Measurements from ENCODE around the gene NHERF1. TPM values are rescaled to one million over a fixed set of nuclear protein-coding genes. Genes with fewer than 3 reads are reported as not detected.

Gene NHERF1
- total RNA-seq, 2 donors from 2014 or later, result 186 to 244 TPM

GRCh38 chr17:74816905-74817620 lies 68.6 kb downstream of the NHERF1 start:
- Histone ChIP-seq H3K9me3 (no peaks in the 10 kb centered on the region), H3K4me1 (no peaks in the 10 kb centered on the region), H3K36me3 (no peaks in the 10 kb centered on the region), H3K27ac (no peak overlapping the region), H3K9ac (ENCODE audit: low read depth in 2 of 2, low read length in 2 of 2) (no peak overlapping the region), H3K4me3 (no peak overlapping the region), H3K27me3 (no peaks in the 10 kb centered on the region)
- no peak for TF ChIP-seq CTCF (IDR thresholded peaks at IDR 0.05)
- DNase-seq, result no peak
- intact Hi-C loops (cut with DNase I), result no loop called here

GRCh38 chr17:74818291-74818938 lies 70.0 kb downstream of the NHERF1 start:
- DNase-seq, result no peak
- H3K9me3 ChIP-seq, result no peaks in the 10 kb centered on the region
- intact Hi-C loops (cut with DNase I), result no loop called here
- no peak overlapping the region for H3K4me3 ChIP-seq
- no peaks in the 10 kb centered on the region for H3K36me3 ChIP-seq
- TF ChIP-seq CTCF (IDR thresholded peaks at IDR 0.05), result no peak
- H3K9ac ChIP-seq (ENCODE audit: low read depth in 2 of 2, low read length in 2 of 2), result no peak overlapping the region
- no peaks in the 10 kb centered on the region for H3K4me1 ChIP-seq
- no peak overlapping the region for H3K27ac ChIP-seq
- H3K27me3 ChIP-seq, result no peaks in the 10 kb centered on the region

Small RNA genes lying within 50 kb of the gene (microRNA-seq; reads per million reads assigned to microRNA genes)
- 46.9 reads per million, percentile 42 among the genes with 10 or more reads in this experiment for gene MIR3615

Other genes with a start within 250 kb of the NHERF1 start
- under 1 TPM in 1 of 2 donors, not detected in 1; 0.69 TPM for gene CD300LB, start 217.2 kb upstream of the NHERF1 start, total RNA-seq
- 1 to 10 TPM in 1 of 2 donors, under 1 TPM in 1; 0.35 to 1.1 TPM for gene CD300C, start 202.5 kb upstream of the NHERF1 start, total RNA-seq
- gene CD300H, start 181.1 kb upstream of the NHERF1 start, total RNA-seq, result under 1 TPM in 1 of 2 donors, not detected in 1; 0.45 TPM
- not detected for gene CD300LD, start 156.3 kb upstream of the NHERF1 start, total RNA-seq
- gene CD300E, start 124.9 kb upstream of the NHERF1 start, total RNA-seq, result 1 to 10 TPM in 1 of 2 donors, not detected in 1; 1.2 TPM
- 1 to 10 TPM; 1.0 to 1.1 TPM for gene CD300LF, start 35.7 kb upstream of the NHERF1 start, total RNA-seq
- gene RAB37, start 11.4 kb upstream of the NHERF1 start, total RNA-seq, result 1 to 10 TPM; 4.5 to 7.2 TPM
- 10 to 100 TPM; 28.4 to 52.6 TPM for gene NAT9, start 27.7 kb downstream of the NHERF1 start, total RNA-seq
- gene GRIN2C, start 111.3 kb downstream of the NHERF1 start, total RNA-seq, result under 1 TPM; 0.16 to 0.30 TPM
- gene FDXR, start 124.4 kb downstream of the NHERF1 start, total RNA-seq, result 10 to 100 TPM; 17.7 to 26.9 TPM
- gene FADS6, start 145.0 kb downstream of the NHERF1 start, total RNA-seq, result 10 to 100 TPM in 1 of 2 donors, under 1 TPM in 1; 0.30 to 18.4 TPM
- under 1 TPM in 1 of 2 donors, not detected in 1; 0.05 TPM for gene USH1G, start 174.6 kb downstream of the NHERF1 start, total RNA-seq
- 10 to 100 TPM in 1 of 2 donors, 1 to 10 TPM in 1; 5.7 to 18.4 TPM for gene OTOP2, start 175.6 kb downstream of the NHERF1 start, total RNA-seq
- under 1 TPM in 1 of 2 donors, not detected in 1; 0.40 TPM for gene OTOP3, start 187.3 kb downstream of the NHERF1 start, total RNA-seq
- 10 to 100 TPM; 47.8 to 54.8 TPM for gene HID1, start 224.1 kb downstream of the NHERF1 start, total RNA-seq
- 1 to 10 TPM; 3.7 to 4.1 TPM for gene CDR2L, start 239.0 kb downstream of the NHERF1 start, total RNA-seq